H9 (cell line): ENCODE data around the gene KCND1. TPM values are rescaled to one million over a fixed set of nuclear protein-coding genes. Genes with fewer than 3 reads are reported as not detected.

Source experiments
- DNase-seq: peaks from one replicate; pipeline ENCODE4 v3.0.0-alpha.2; 2017
- H2AFZ ChIP-seq: one replicate; pipeline ENCODE4 v1.6.1; 2013; ENCODE audit warnings: mild to moderate bottlenecking, low read length, control low read depth, moderate library complexity
- H2AK5ac ChIP-seq: 2 replicates; pipeline ENCODE4 v1.6.1; 2013; ENCODE audit warnings: low read length, control low read depth, mixed read lengths; ENCODE audit not compliant: insufficient read length
- H2BK120ac ChIP-seq: one replicate; pipeline ENCODE4 v1.6.1; 2013; ENCODE audit warnings: low read depth, mild to moderate bottlenecking, low read length, control low read depth, inconsistent platforms; ENCODE audit not compliant: poor library complexity, severe bottlenecking
- H2BK12ac ChIP-seq: 2 replicates; pipeline ENCODE4 v1.6.1; 2013; ENCODE audit warnings: low read length, control low read depth, mixed read lengths, low read depth; ENCODE audit not compliant: insufficient read length
- H2BK15ac ChIP-seq: 2 replicates; pipeline ENCODE4 v1.6.1; 2013; ENCODE audit warnings: low read depth, low read length, control low read depth
- H2BK20ac ChIP-seq: one replicate; pipeline ENCODE4 v1.6.1; 2013; ENCODE audit warnings: low read depth, mild to moderate bottlenecking, low read length, control low read depth, inconsistent platforms; ENCODE audit not compliant: poor library complexity, severe bottlenecking
- H2BK5ac ChIP-seq: 2 replicates; pipeline ENCODE4 v1.6.1; 2013; ENCODE audit warnings: low read length, control low read depth, mixed read lengths; ENCODE audit not compliant: insufficient read length
- H3K14ac ChIP-seq: 2 replicates; pipeline ENCODE4 v1.6.1; 2013; ENCODE audit warnings: low read length, control low read depth; ENCODE audit not compliant: insufficient read depth
- H3K18ac ChIP-seq: 2 replicates; pipeline ENCODE4 v1.6.1; 2013; ENCODE audit warnings: low read depth, mild to moderate bottlenecking, mixed read lengths, low read length, control low read depth; ENCODE audit not compliant: insufficient read length
- H3K23ac ChIP-seq: 2 replicates; pipeline ENCODE4 v1.6.1; 2013; ENCODE audit warnings: low read length, control low read depth, mixed read lengths, low read depth; ENCODE audit not compliant: insufficient read length
- H3K23me2 ChIP-seq: 2 replicates; pipeline ENCODE4 v1.6.1; 2013; ENCODE audit warnings: low read depth, mild to moderate bottlenecking, mixed read lengths, low read length, control low read depth; ENCODE audit not compliant: insufficient read length, poor library complexity, severe bottlenecking
- H3K27ac ChIP-seq: 2 replicates; pipeline ENCODE4 v1.5.1; 2013; ENCODE audit warnings: low read length, control low read depth, mixed read lengths, low read depth; ENCODE audit not compliant: insufficient read length
- H3K27me3 ChIP-seq: 2 replicates; pipeline ENCODE4 v1.6.1; 2013; ENCODE audit warnings: low read length, control low read depth, inconsistent platforms; ENCODE audit not compliant: insufficient read depth
- H3K4ac ChIP-seq: 2 replicates; pipeline ENCODE4 v1.6.1; 2013; ENCODE audit warnings: low read depth, mild to moderate bottlenecking, control low read depth, inconsistent platforms, low read length, moderate library complexity
- H3K4me1 ChIP-seq: 2 replicates; pipeline ENCODE4 v1.6.1; 2013; ENCODE audit warnings: low read length, control low read depth, inconsistent platforms; ENCODE audit not compliant: insufficient read depth
- H3K4me2 ChIP-seq: 2 replicates; pipeline ENCODE4 v1.6.1; 2013; ENCODE audit warnings: low read length, control low read depth, mixed read lengths; ENCODE audit not compliant: insufficient read length, insufficient read depth
- H3K56ac ChIP-seq: 2 replicates; pipeline ENCODE4 v1.6.1; 2013; ENCODE audit warnings: low read depth, mild to moderate bottlenecking, mixed read lengths, low read length, control low read depth; ENCODE audit not compliant: insufficient read length
- H3K79me1 ChIP-seq: 2 replicates; pipeline ENCODE4 v1.6.1; 2013; ENCODE audit warnings: low read depth, mild to moderate bottlenecking, moderate library complexity, low read length, control low read depth, inconsistent platforms; ENCODE audit not compliant: insufficient read depth, poor library complexity, severe bottlenecking
- H3K79me2 ChIP-seq: 2 replicates; pipeline ENCODE4 v1.6.1; 2013; ENCODE audit warnings: low read length, control low read depth, inconsistent platforms; ENCODE audit not compliant: insufficient read depth
- H3K9ac ChIP-seq: 2 replicates; pipeline ENCODE4 v1.6.1; 2013; ENCODE audit warnings: low read length, control low read depth, mixed read lengths; ENCODE audit not compliant: insufficient read length; ENCODE audit errors: extremely low read depth
- H3K9me3 ChIP-seq: one replicate; pipeline ENCODE4 v1.6.1; 2013; ENCODE audit warnings: low read depth, low read length, inconsistent platforms; ENCODE audit not compliant: control insufficient read depth
- H3T11ph ChIP-seq: one replicate; pipeline ENCODE4 v1.6.1; 2013; ENCODE audit warnings: mild to moderate bottlenecking, low read length, control low read depth, inconsistent platforms
- H4K20me1 ChIP-seq: one replicate; pipeline ENCODE4 v1.6.1; 2013; ENCODE audit not compliant: control insufficient read depth, insufficient read length, insufficient read depth
- H4K5ac ChIP-seq: 2 replicates; pipeline ENCODE4 v1.6.1; 2013; ENCODE audit warnings: low read depth, mild to moderate bottlenecking, mixed read lengths, low read length, control low read depth; ENCODE audit not compliant: insufficient read length
- H4K8ac ChIP-seq: replicated peaks from 2 replicates; pipeline ENCODE4 v1.6.1; 2013; ENCODE audit warnings: low read length, control low read depth, mixed read lengths, low read depth; ENCODE audit not compliant: insufficient read length
- H4K91ac ChIP-seq: 2 replicates; pipeline ENCODE4 v1.6.1; 2013; ENCODE audit warnings: low read depth, mild to moderate bottlenecking, moderate library complexity, mixed read lengths, low read length, control low read depth; ENCODE audit not compliant: insufficient read length
- H3K27ac Mint-ChIP-seq, 3 experiments: 2 replicates in 2 of 3; 3 replicates in 1 of 3; pipeline ENCODE4 v1.8.0; 2020 to 2021; ENCODE audit warnings: mixed read lengths in 3 of 3, mild to moderate bottlenecking in 1 of 3, moderate library complexity in 1 of 3
- H3K27me3 Mint-ChIP-seq: 2 replicates; pipeline ENCODE4 v1.8.0; 2021; ENCODE audit warnings: low read depth, mild to moderate bottlenecking, moderate library complexity, mixed read lengths
- H3K36me3 Mint-ChIP-seq, 3 experiments: 2 replicates in 2 of 3; 3 replicates in 1 of 3; pipeline ENCODE4 v1.8.0; 2020 to 2021; ENCODE audit warnings: low read depth in 3 of 3, mixed read lengths in 3 of 3; ENCODE audit not compliant: insufficient read depth in 1 of 3
- H3K4me1 Mint-ChIP-seq, 2 experiments: 2 replicates each; pipeline ENCODE4 v1.8.0; 2020; ENCODE audit warnings: mixed read lengths in 2 of 2
- H3K4me3 Mint-ChIP-seq, 2 experiments: 2 replicates in 1 of 2; 3 replicates in 1 of 2; pipeline ENCODE4 v1.8.0; 2020 to 2021; ENCODE audit warnings: mild to moderate bottlenecking in 2 of 2, mixed read lengths in 2 of 2, moderate library complexity in 1 of 2
- H3K9me3 Mint-ChIP-seq, 2 experiments: 2 replicates in 1 of 2; 3 replicates in 1 of 2; pipeline ENCODE4 v1.8.0; 2020; ENCODE audit warnings: mild to moderate bottlenecking in 2 of 2, mixed read lengths in 2 of 2, moderate library complexity in 1 of 2
- WGBS: extraction: QIAGEN DNeasy Blood & Tissue Kit; methylation state at CpG from one replicate; pipeline ENCODE4 v1.1.7; 2013; ENCODE audit warnings: missing lambda C conversion rate, low lambda C conversion rate, mixed read lengths; ENCODE audit not compliant: insufficient read length; ENCODE audit errors: extremely low coverage; 5-methylcytosine and 5-hydroxymethylcytosine counted together
- total RNA-seq: library from RNA; stranded (reverse); gene quantifications from 2 replicates; pipeline ENCODE4 v1.2.1, GENCODE V29; 2021
- TF ChIP-seq, protein P1 (sequence below): fragments of 200-600 bp; sonication (generic); conservative IDR thresholded peaks from 3 replicates; pipeline ENCODE4 v1.8.0; 2021; ENCODE audit warnings: antibody characterized with exemption, mild to moderate bottlenecking

The KCND1 gene
- total RNA-seq, 1 experiment from 2014 or later, result 5.7 TPM

- no peaks in the 10 kb centered on the region for H3K27me3 ChIP-seq
- H3K9me3 Mint-ChIP-seq, result peaks cover 68 to 78% of the 10 kb centered on the region in 2 experiments
- H3K4me1 Mint-ChIP-seq, result peaks cover 7 to 14% of the 10 kb centered on the region in 2 experiments
- no peak overlapping the region for H3K4ac ChIP-seq
- no peak overlapping the region for H2BK20ac ChIP-seq
- no peak overlapping the region for H3K18ac ChIP-seq
- no peak overlapping the region for H2AK5ac ChIP-seq
- no peak overlapping the region for H3T11ph ChIP-seq
- H3K27ac Mint-ChIP-seq, result no peak overlapping the region
- peaks cover 15 to 26% (median 24%) of the 10 kb centered on the region in 3 experiments; a peak in 6 of 7 replicates for H3K36me3 Mint-ChIP-seq
- H2BK12ac ChIP-seq, result no peak overlapping the region
- no peak overlapping the region for H3K23ac ChIP-seq
- H3K27ac ChIP-seq, result no peak overlapping the region
- H4K91ac ChIP-seq, result no peak overlapping the region
- no peaks in the 10 kb centered on the region; the same call in 1 of the 2 replicates for H3K27me3 Mint-ChIP-seq
- H3K79me2 ChIP-seq, result no peaks in the 10 kb centered on the region
- TF ChIP-seq, protein P1, sequence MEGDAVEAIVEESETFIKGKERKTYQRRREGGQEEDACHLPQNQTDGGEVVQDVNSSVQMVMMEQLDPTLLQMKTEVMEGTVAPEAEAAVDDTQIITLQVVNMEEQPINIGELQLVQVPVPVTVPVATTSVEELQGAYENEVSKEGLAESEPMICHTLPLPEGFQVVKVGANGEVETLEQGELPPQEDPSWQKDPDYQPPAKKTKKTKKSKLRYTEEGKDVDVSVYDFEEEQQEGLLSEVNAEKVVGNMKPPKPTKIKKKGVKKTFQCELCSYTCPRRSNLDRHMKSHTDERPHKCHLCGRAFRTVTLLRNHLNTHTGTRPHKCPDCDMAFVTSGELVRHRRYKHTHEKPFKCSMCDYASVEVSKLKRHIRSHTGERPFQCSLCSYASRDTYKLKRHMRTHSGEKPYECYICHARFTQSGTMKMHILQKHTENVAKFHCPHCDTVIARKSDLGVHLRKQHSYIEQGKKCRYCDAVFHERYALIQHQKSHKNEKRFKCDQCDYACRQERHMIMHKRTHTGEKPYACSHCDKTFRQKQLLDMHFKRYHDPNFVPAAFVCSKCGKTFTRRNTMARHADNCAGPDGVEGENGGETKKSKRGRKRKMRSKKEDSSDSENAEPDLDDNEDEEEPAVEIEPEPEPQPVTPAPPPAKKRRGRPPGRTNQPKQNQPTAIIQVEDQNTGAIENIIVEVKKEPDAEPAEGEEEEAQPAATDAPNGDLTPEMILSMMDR, result no peak
- H3K79me1 ChIP-seq, result no peaks in the 10 kb centered on the region
- H4K8ac ChIP-seq, result no peak overlapping the region
- no peaks in the 10 kb centered on the region for H3K23me2 ChIP-seq
- no peak overlapping the region for H3K14ac ChIP-seq
- WGBS, result no CpG with 5 or more reads among the region's 14 CpGs
- no peaks in the 10 kb centered on the region for H4K20me1 ChIP-seq
- H2AFZ ChIP-seq, result no peak overlapping the region
- H3K4me3 Mint-ChIP-seq, result no peak overlapping the region
- DNase-seq, result no peak
- H4K5ac ChIP-seq, result no peak overlapping the region
- no peak overlapping the region for H2BK120ac ChIP-seq
- H2BK15ac ChIP-seq, result no peak overlapping the region
- no peaks in the 10 kb centered on the region for H3K9me3 ChIP-seq
- no peaks in the 10 kb centered on the region for H3K4me1 ChIP-seq
- no peak overlapping the region for H3K56ac ChIP-seq
- no peak overlapping the region for H2BK5ac ChIP-seq
- H3K9ac ChIP-seq, result no peak overlapping the region
- H3K4me2 ChIP-seq, result no peak overlapping the region
These were observed 5.7 kb downstream of the KCND1 start for GRCh38 chrX:48965959-48966358.
